ENCODE results near the gene GSG1L.

The GSG1L gene

GRCh38 chr16:27802664-27803439, 260.7 kb downstream of the GSG1L start:
- TF ChIP-seq CTCF (conservative IDR thresholded peaks at IDR 0.05; ENCODE audit: low read depth, low read length), result no peak
- H3K4me3 ChIP-seq (ENCODE audit: low read length), result no peak overlapping the region
- no peak for DNase-seq (ENCODE audit: low read depth)

- TF ChIP-seq CTCF (conservative IDR thresholded peaks at IDR 0.05; ENCODE audit: low read depth, low read length), result no peak
- H3K4me3 ChIP-seq (ENCODE audit: low read length), result no peak overlapping the region
- no peak for DNase-seq (ENCODE audit: low read depth)
Observed at GRCh38 chr16:27801289-27801945, 262.1 kb downstream of the GSG1L start.

- no peak for TF ChIP-seq CTCF (conservative IDR thresholded peaks at IDR 0.05; ENCODE audit: low read depth, low read length)
- DNase-seq (ENCODE audit: low read depth), result no peak
- H3K4me3 ChIP-seq (ENCODE audit: low read length), result no peak overlapping the region
Observed at GRCh38 chr16:27800817-27801216, 262.7 kb downstream of the GSG1L start.

- TF ChIP-seq CTCF (conservative IDR thresholded peaks at IDR 0.05; ENCODE audit: low read depth, low read length), result no peak
Observed at GRCh38 chr16:27799896-27800295, 263.6 kb downstream of the GSG1L start.

GRCh38 chr16:27798241-27798640, 265.3 kb downstream of the GSG1L start:
- no peak for TF ChIP-seq CTCF (conservative IDR thresholded peaks at IDR 0.05; ENCODE audit: low read depth, low read length)
- no peak for DNase-seq (ENCODE audit: low read depth)

More at GRCh38 chr16:27799896-27800295, 263.6 kb downstream of the GSG1L start:
- DNase-seq (ENCODE audit: low read depth), result no peak
- H3K4me3 ChIP-seq (ENCODE audit: low read length), result no peak overlapping the region

GRCh38 chr16:27795992-27796614, 267.4 kb downstream of the GSG1L start:
- no peak for DNase-seq (ENCODE audit: low read depth)
- no peak overlapping the region for H3K4me3 ChIP-seq (ENCODE audit: low read length)
- no peak for TF ChIP-seq CTCF (conservative IDR thresholded peaks at IDR 0.05; ENCODE audit: low read depth, low read length)

More at GRCh38 chr16:27798241-27798640, 265.3 kb downstream of the GSG1L start:
- H3K4me3 ChIP-seq (ENCODE audit: low read length), result no peak overlapping the region

All from retinal pigment epithelial cell (primary cell).